MM.1S (cell line): ENCODE measurements around the gene SOWAHC.
A peak's percentile ranks its signal among the peaks of the same experiment; 100 is the strongest.

Experiments
- DNase-seq: peaks from one replicate; pipeline ENCODE4 v3.0.0-alpha.2; 2015
- H2AFZ ChIP-seq: fragments of 300-600 bp; sonication (generic); 2 replicates; pipeline ENCODE4 v1.6.0; 2016; ENCODE audit warnings: antibody characterized with exemption, low read length
- H3F3A ChIP-seq: fragments of 300-600 bp; sonication (generic); 2 replicates; pipeline ENCODE4 v1.6.1; 2016; ENCODE audit warnings: mild to moderate bottlenecking, antibody characterized with exemption, low read length, moderate library complexity, mixed read lengths; ENCODE audit not compliant: insufficient read depth
- H3K27ac ChIP-seq: fragments of 300-600 bp; sonication (generic); 2 replicates; pipeline ENCODE4 v1.5.1; 2016; ENCODE audit warnings: mild to moderate bottlenecking, low read length
- H3K27me3 ChIP-seq: fragments of 300-600 bp; sonication (generic); replicated peaks from 2 replicates; pipeline ENCODE4 v1.6.0; 2016; ENCODE audit warnings: low read length; ENCODE audit not compliant: insufficient read depth
- H3K36me3 ChIP-seq: fragments of 300-600 bp; sonication (generic); replicated peaks from 2 replicates; pipeline ENCODE4 v1.6.1; 2016; ENCODE audit warnings: mild to moderate bottlenecking, low read length, mixed read lengths; ENCODE audit not compliant: insufficient read depth
- H3K4me1 ChIP-seq: fragments of 300-600 bp; sonication (generic); 2 replicates; pipeline ENCODE4 v1.6.1; 2016; ENCODE audit warnings: low read length, mixed read lengths
- H3K4me2 ChIP-seq: fragments of 300-600 bp; sonication (generic); 2 replicates; pipeline ENCODE4 v1.6.0; 2016; ENCODE audit warnings: low read depth, low read length
- H3K4me3 ChIP-seq: fragments of 300-600 bp; sonication (generic); 2 replicates; pipeline ENCODE4 v1.5.1; 2016; ENCODE audit warnings: low read length, mixed read lengths
- H3K79me2 ChIP-seq: fragments of 300-600 bp; sonication (generic); 2 replicates; pipeline ENCODE4 v1.6.1; 2016; ENCODE audit warnings: mixed run types, low read length, mixed read lengths
- H3K9ac ChIP-seq: fragments of 300-600 bp; sonication (generic); 2 replicates; pipeline ENCODE4 v1.6.1; 2016; ENCODE audit warnings: low read length, mixed read lengths
- H3K9me2 ChIP-seq: fragments of 300-600 bp; sonication (generic); replicated peaks from 2 replicates; pipeline ENCODE4 v1.6.1; 2016; ENCODE audit warnings: mild to moderate bottlenecking, low read length, mixed read lengths; ENCODE audit not compliant: insufficient read depth
- H3K9me3 ChIP-seq: fragments of 300-600 bp; sonication (generic); replicated peaks from 2 replicates; pipeline ENCODE4 v1.6.1; 2016; ENCODE audit warnings: mild to moderate bottlenecking, low read length, mixed read lengths; ENCODE audit not compliant: insufficient read depth
- H4K20me1 ChIP-seq: fragments of 300-600 bp; sonication (generic); 2 replicates; pipeline ENCODE4 v1.6.1; 2016; ENCODE audit warnings: mild to moderate bottlenecking, low read length, moderate library complexity, mixed read lengths; ENCODE audit not compliant: insufficient read depth
- CTCF ChIP-seq: fragments of 300-600 bp; sonication (generic); IDR thresholded peaks from 2 replicates; pipeline ENCODE4 v1.5.1; 2016; ENCODE audit warnings: antibody characterized with exemption, low read length, mixed read lengths
- EZH2 ChIP-seq: fragments of 300-600 bp; sonication (generic); optimal IDR thresholded peaks from 2 replicates; pipeline ENCODE3; 2017; ENCODE audit warnings: low read depth, mild to moderate bottlenecking, antibody characterized with exemption, low read length, mixed read lengths
- EZH2phosphoT487 ChIP-seq: fragments of 300-600 bp; sonication (generic); IDR thresholded peaks from 2 replicates; pipeline ENCODE4 v1.6.1; 2018; ENCODE audit warnings: antibody characterized with exemption, low read length

SOWAHC gene

GRCh38 chr2:109660046-109660860 lies 46.1 kb downstream of the SOWAHC start:
- Histone ChIP-seq H3K27ac (no peak overlapping the region), H3K9me3 (no peaks in the 10 kb centered on the region), H3K79me2 (no peaks in the 10 kb centered on the region), H3K4me2 (no peak overlapping the region), H4K20me1 (no peaks in the 10 kb centered on the region), H3K27me3 (no peaks in the 10 kb centered on the region), H3K4me1 (no peaks in the 10 kb centered on the region), H2AFZ (no peak overlapping the region), H3K9me2 (no peaks in the 10 kb centered on the region), H3K36me3 (no peaks in the 10 kb centered on the region), H3F3A (no peaks in the 10 kb centered on the region), H3K9ac (no peak overlapping the region), H3K4me3 (no peak overlapping the region)
- TF ChIP-seq EZH2 (no peak), EZH2phosphoT487 (no peak), CTCF (no peak)
- DNase-seq, result peak; percentile 7

- no peaks in the 10 kb centered on the region for H3K27me3 ChIP-seq
- peak; percentile 50 for DNase-seq
- TF ChIP-seq EZH2phosphoT487 (no peak), CTCF (peak; percentile 59)
- H2AFZ ChIP-seq, result no peak overlapping the region
- H3K27ac ChIP-seq, result no peak overlapping the region
- no peaks in the 10 kb centered on the region for H3F3A ChIP-seq
- H3K79me2 ChIP-seq, result no peaks in the 10 kb centered on the region
- no peaks in the 10 kb centered on the region for H4K20me1 ChIP-seq
- no peaks in the 10 kb centered on the region for H3K9me3 ChIP-seq
- H3K9ac ChIP-seq, result no peak overlapping the region
- H3K4me1 ChIP-seq, result no peaks in the 10 kb centered on the region
- H3K36me3 ChIP-seq, result no peaks in the 10 kb centered on the region
- no peaks in the 10 kb centered on the region for H3K9me2 ChIP-seq
- no peak overlapping the region for H3K4me3 ChIP-seq
- H3K4me2 ChIP-seq, result no peak overlapping the region
These were observed 48.7 kb downstream of the SOWAHC start for GRCh38 chr2:109662889-109663288.

GRCh38 chr2:109663721-109664120 lies 49.6 kb downstream of the SOWAHC start:
- H3K27me3 ChIP-seq, result no peaks in the 10 kb centered on the region
- H3K9me2 ChIP-seq, result no peaks in the 10 kb centered on the region
- H3K9me3 ChIP-seq, result no peaks in the 10 kb centered on the region
- TF ChIP-seq CTCF (no peak), EZH2 (no peak), EZH2phosphoT487 (no peak)
- DNase-seq, result no peak
- H2AFZ ChIP-seq, result no peak overlapping the region
- no peaks in the 10 kb centered on the region for H3F3A ChIP-seq
- H4K20me1 ChIP-seq, result no peaks in the 10 kb centered on the region
- no peaks in the 10 kb centered on the region for H3K4me1 ChIP-seq
- H3K79me2 ChIP-seq, result no peaks in the 10 kb centered on the region
- H3K9ac ChIP-seq, result no peak overlapping the region
- H3K36me3 ChIP-seq, result no peaks in the 10 kb centered on the region
- H3K4me3 ChIP-seq, result no peak overlapping the region
- no peak overlapping the region for H3K4me2 ChIP-seq
- H3K27ac ChIP-seq, result no peak overlapping the region
